Neural progenitor cell (in vitro differentiated cells): ENCODE measurements around the gene SCCPDH. TPM values are rescaled to one million over a fixed set of nuclear protein-coding genes. Genes with fewer than 3 reads are reported as not detected.

Source experiments
- DNase-seq: peaks from one replicate; pipeline ENCODE4 v3.0.0-alpha.2; 2016; ENCODE audit warnings: low spot score
- H2AFZ ChIP-seq: fragments of 200-600 bp; sonication (generic); replicated peaks from 2 replicates; pipeline ENCODE4 v1.6.1; 2016; ENCODE audit warnings: antibody characterized with exemption
- H3F3A ChIP-seq: fragments of 200-600 bp; sonication (generic); 2 replicates; pipeline ENCODE4 v1.6.1; 2016; ENCODE audit warnings: antibody characterized with exemption, low read depth
- H3K27ac ChIP-seq: fragments of 200-600 bp; sonication (generic); 2 replicates; pipeline ENCODE4 v1.5.1; 2016; ENCODE audit warnings: mild to moderate bottlenecking
- H3K27me3 ChIP-seq: fragments of 200-600 bp; sonication (generic); 2 replicates; pipeline ENCODE4 v1.6.1; 2016; ENCODE audit warnings: mild to moderate bottlenecking, moderate library complexity
- H3K36me3 ChIP-seq: fragments of 200-600 bp; sonication (generic); 2 replicates; pipeline ENCODE4 v1.5.1; 2016
- H3K4me1 ChIP-seq: fragments of 200-600 bp; sonication (generic); 2 replicates; pipeline ENCODE4 v1.6.1; 2016; ENCODE audit warnings: mixed run types
- H3K4me2 ChIP-seq: fragments of 200-600 bp; sonication (generic); 2 replicates; pipeline ENCODE4 v1.6.1; 2016
- H3K4me3 ChIP-seq: fragments of 200-600 bp; sonication (generic); 2 replicates; pipeline ENCODE4 v1.5.1; 2016
- H3K79me2 ChIP-seq: fragments of 200-600 bp; sonication (generic); 2 replicates; pipeline ENCODE4 v1.6.1; 2016; ENCODE audit warnings: low read depth
- H3K9ac ChIP-seq: fragments of 200-600 bp; sonication (generic); 2 replicates; pipeline ENCODE4 v1.6.1; 2016
- H3K9me3 ChIP-seq: fragments of 200-600 bp; sonication (generic); 2 replicates; pipeline ENCODE4 v1.5.1; 2016; ENCODE audit warnings: low read depth
- H4K20me1 ChIP-seq: fragments of 200-600 bp; sonication (generic); 2 replicates; pipeline ENCODE4 v1.6.1; 2016; ENCODE audit warnings: low read depth
- H3K27ac Mint-ChIP-seq: 3 replicates; pipeline ENCODE4 v1.8.0; 2021; ENCODE audit warnings: mixed read lengths
- H3K27me3 Mint-ChIP-seq: 2 replicates; pipeline ENCODE4 v1.8.0; 2022; ENCODE audit warnings: low read depth, mild to moderate bottlenecking, inconsistent platforms, moderate library complexity, mixed read lengths; ENCODE audit not compliant: insufficient read depth
- H3K36me3 Mint-ChIP-seq: 3 replicates; pipeline ENCODE4 v1.8.0; 2021; ENCODE audit warnings: mixed read lengths
- H3K4me1 Mint-ChIP-seq: 3 replicates; pipeline ENCODE4 v1.8.0; 2021; ENCODE audit warnings: mixed read lengths
- H3K4me3 Mint-ChIP-seq: 3 replicates; pipeline ENCODE4 v1.8.0; 2021; ENCODE audit warnings: mild to moderate bottlenecking, moderate library complexity, mixed read lengths
- H3K9me3 Mint-ChIP-seq: 3 replicates; pipeline ENCODE4 v1.8.0; 2020; ENCODE audit warnings: mixed read lengths
- CTCF ChIP-seq: fragments of 200-600 bp; sonication (generic); IDR thresholded peaks from 2 replicates; pipeline ENCODE4 v1.5.1; 2017; ENCODE audit warnings: antibody characterized with exemption, mild to moderate bottlenecking
- EZH2 ChIP-seq: fragments of 200-600 bp; sonication (generic); IDR thresholded peaks from 2 replicates; pipeline ENCODE4 v1.6.1; 2017; ENCODE audit warnings: antibody characterized with exemption, mild to moderate bottlenecking, moderate library complexity
- EZH2phosphoT487 ChIP-seq: fragments of 200-600 bp; sonication (generic); IDR thresholded peaks from 2 replicates; pipeline ENCODE4 v1.6.1; 2017; ENCODE audit warnings: antibody characterized with exemption
- total RNA-seq: library from RNA; depleted of rRNA; stranded (reverse); fragments of >200 nt; gene quantifications from 2 replicates; pipeline ENCODE4 v1.2.3, GENCODE V29; 2015; ENCODE audit warnings: low replicate concordance

The SCCPDH gene
- total RNA-seq, 1 donor from 2014 or later: 56.3 TPM

GRCh38 chr1:246771366-246771765, 47.2 kb downstream of the SCCPDH start:
- Mint-ChIP-seq H3K4me1 (no peaks in the 10 kb centered on the region), H3K27ac (no peak overlapping the region), H3K27me3 (no peaks in the 10 kb centered on the region), H3K9me3 (no peaks in the 10 kb centered on the region), H3K4me3 (no peak overlapping the region), H3K36me3 (peaks cover 38% of the 10 kb centered on the region)
- Histone ChIP-seq H3K27me3 (no peaks in the 10 kb centered on the region), H3K79me2 (no peaks in the 10 kb centered on the region), H3K9ac (no peak overlapping the region), H3K4me2 (no peak overlapping the region), H3K4me1 (no peaks in the 10 kb centered on the region), H3K4me3 (no peak overlapping the region), H2AFZ (no peak overlapping the region), H3K9me3 (no peaks in the 10 kb centered on the region), H3K36me3 (no peaks in the 10 kb centered on the region), H4K20me1 (no peaks in the 10 kb centered on the region), H3K27ac (no peak overlapping the region), H3F3A (no peaks in the 10 kb centered on the region)
- no peak for DNase-seq
- TF ChIP-seq EZH2 (no peak), EZH2phosphoT487 (no peak), CTCF (no peak)

- Histone ChIP-seq H3K9me3 (no peaks in the 10 kb centered on the region), H3K4me3 (no peak overlapping the region), H3K27ac (no peak overlapping the region), H3K4me2 (no peak overlapping the region), H3K36me3 (no peaks in the 10 kb centered on the region), H3K9ac (no peak overlapping the region), H2AFZ (no peak overlapping the region), H3K4me1 (no peaks in the 10 kb centered on the region), H3K79me2 (no peaks in the 10 kb centered on the region), H3K27me3 (no peaks in the 10 kb centered on the region), H3F3A (no peaks in the 10 kb centered on the region), H4K20me1 (no peaks in the 10 kb centered on the region)
- peaks cover 45% of the 10 kb centered on the region for H3K36me3 Mint-ChIP-seq
- TF ChIP-seq CTCF (no peak), EZH2phosphoT487 (no peak), EZH2 (no peak)
- no peaks in the 10 kb centered on the region for H3K4me1 Mint-ChIP-seq
- H3K27ac Mint-ChIP-seq: no peak overlapping the region
- DNase-seq: no peak
- no peaks in the 10 kb centered on the region for H3K9me3 Mint-ChIP-seq
- no peak overlapping the region for H3K4me3 Mint-ChIP-seq
- H3K27me3 Mint-ChIP-seq: peaks cover 2% of the 10 kb centered on the region
These were observed 48.5 kb downstream of the SCCPDH start for GRCh38 chr1:246772686-246773085.

GRCh38 chr1:246773213-246773641, 49.0 kb downstream of the SCCPDH start:
- Histone ChIP-seq H3K9me3 (no peaks in the 10 kb centered on the region), H3K4me1 (no peaks in the 10 kb centered on the region), H3K27me3 (no peaks in the 10 kb centered on the region), H3F3A (no peaks in the 10 kb centered on the region), H3K79me2 (no peaks in the 10 kb centered on the region), H3K36me3 (no peaks in the 10 kb centered on the region), H4K20me1 (no peaks in the 10 kb centered on the region), H3K27ac (no peak overlapping the region), H3K9ac (no peak overlapping the region), H2AFZ (no peak overlapping the region), H3K4me3 (no peak overlapping the region), H3K4me2 (no peak overlapping the region)
- DNase-seq: no peak
- Mint-ChIP-seq H3K27ac (no peak overlapping the region), H3K4me3 (no peak overlapping the region), H3K36me3 (peaks cover 45% of the 10 kb centered on the region), H3K9me3 (no peaks in the 10 kb centered on the region), H3K4me1 (no peaks in the 10 kb centered on the region), H3K27me3 (peaks cover 2% of the 10 kb centered on the region)
- TF ChIP-seq EZH2phosphoT487: no peak

- no peak overlapping the region for H3K27ac Mint-ChIP-seq
These were observed 51.5 kb downstream of the SCCPDH start for GRCh38 chr1:246775531-246776385.

More at GRCh38 chr1:246775531-246776385, 51.5 kb downstream of the SCCPDH start:
- no peak for DNase-seq
- H3K4me2 ChIP-seq: no peak overlapping the region
- no peak overlapping the region for H3K27ac ChIP-seq
- H3K9me3 ChIP-seq: no peaks in the 10 kb centered on the region
- H3K36me3 ChIP-seq: no peaks in the 10 kb centered on the region
- H3F3A ChIP-seq: no peaks in the 10 kb centered on the region
- peaks cover 40% of the 10 kb centered on the region for H3K36me3 Mint-ChIP-seq
- no peaks in the 10 kb centered on the region for H4K20me1 ChIP-seq
- no peaks in the 10 kb centered on the region for H3K79me2 ChIP-seq
- H3K4me1 ChIP-seq: no peaks in the 10 kb centered on the region
- no peaks in the 10 kb centered on the region for H3K9me3 Mint-ChIP-seq
- no peak overlapping the region for H3K4me3 ChIP-seq
- H3K9ac ChIP-seq: no peak overlapping the region
- TF ChIP-seq EZH2phosphoT487 (no peak), EZH2 (no peak), CTCF (no peak)
- H3K4me1 Mint-ChIP-seq: peaks cover 3% of the 10 kb centered on the region
- H3K27me3 Mint-ChIP-seq: peaks cover 2% of the 10 kb centered on the region
- H3K4me3 Mint-ChIP-seq: no peak overlapping the region
- H3K27me3 ChIP-seq: no peaks in the 10 kb centered on the region
- H2AFZ ChIP-seq: no peak overlapping the region
